SKM-1 (cell line): ENCODE data around the gene TULP4.

ENCODE experiments used
- DNase-seq: peaks from one replicate; lab custom pipeline; 2025; ENCODE audit not compliant: unreplicated experiment; lab: John Stamatoyannopoulos, UW

Gene TULP4, protein sequence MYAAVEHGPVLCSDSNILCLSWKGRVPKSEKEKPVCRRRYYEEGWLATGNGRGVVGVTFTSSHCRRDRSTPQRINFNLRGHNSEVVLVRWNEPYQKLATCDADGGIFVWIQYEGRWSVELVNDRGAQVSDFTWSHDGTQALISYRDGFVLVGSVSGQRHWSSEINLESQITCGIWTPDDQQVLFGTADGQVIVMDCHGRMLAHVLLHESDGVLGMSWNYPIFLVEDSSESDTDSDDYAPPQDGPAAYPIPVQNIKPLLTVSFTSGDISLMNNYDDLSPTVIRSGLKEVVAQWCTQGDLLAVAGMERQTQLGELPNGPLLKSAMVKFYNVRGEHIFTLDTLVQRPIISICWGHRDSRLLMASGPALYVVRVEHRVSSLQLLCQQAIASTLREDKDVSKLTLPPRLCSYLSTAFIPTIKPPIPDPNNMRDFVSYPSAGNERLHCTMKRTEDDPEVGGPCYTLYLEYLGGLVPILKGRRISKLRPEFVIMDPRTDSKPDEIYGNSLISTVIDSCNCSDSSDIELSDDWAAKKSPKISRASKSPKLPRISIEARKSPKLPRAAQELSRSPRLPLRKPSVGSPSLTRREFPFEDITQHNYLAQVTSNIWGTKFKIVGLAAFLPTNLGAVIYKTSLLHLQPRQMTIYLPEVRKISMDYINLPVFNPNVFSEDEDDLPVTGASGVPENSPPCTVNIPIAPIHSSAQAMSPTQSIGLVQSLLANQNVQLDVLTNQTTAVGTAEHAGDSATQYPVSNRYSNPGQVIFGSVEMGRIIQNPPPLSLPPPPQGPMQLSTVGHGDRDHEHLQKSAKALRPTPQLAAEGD (N-terminal part only)

DNA sequence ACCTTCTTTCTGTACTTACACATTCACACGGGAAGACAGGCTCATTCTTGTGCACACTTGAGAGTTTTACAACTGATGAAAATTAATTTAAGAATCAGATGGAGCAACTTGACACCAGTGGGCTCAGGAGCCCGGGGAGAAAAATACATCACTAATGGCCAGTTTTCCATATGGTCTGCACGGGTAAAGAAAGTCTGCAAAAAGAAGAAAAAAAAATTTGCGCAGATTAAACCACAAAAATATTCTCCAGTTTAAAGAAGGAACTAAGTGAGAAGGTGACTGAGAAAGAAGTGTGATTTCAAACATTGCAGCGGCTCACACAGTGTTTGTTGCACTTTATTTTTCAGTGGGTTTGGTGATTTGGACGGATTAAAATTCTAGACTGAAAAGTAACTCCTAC, at the start of gene TULP4:
Gene TULP4, plus strand, starts transcription at position 301 of the 400 bp plus-strand sequence. CDS start 1,552 bp downstream, outside the sequence.
- no peak for DNase-seq

DNA sequence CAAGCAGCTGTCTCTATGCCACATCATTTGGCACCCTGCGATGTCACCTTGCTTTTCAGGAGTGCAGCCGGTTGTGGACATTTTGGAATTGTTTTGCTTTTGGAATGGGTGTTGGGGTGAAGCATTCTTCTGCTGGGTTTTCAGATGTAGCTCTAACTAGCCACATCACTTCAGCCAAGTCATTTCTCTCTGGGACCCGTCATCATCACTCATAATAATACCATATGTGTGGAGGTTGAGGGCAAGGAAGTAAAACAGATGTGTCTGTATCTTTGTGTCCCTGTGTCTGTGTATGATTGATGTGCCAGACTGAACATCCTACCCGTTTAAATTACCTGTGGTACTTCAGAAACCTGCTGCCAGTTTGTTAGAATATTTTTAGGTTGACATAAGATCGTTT, 49.5 kb upstream of the TULP4 start:
- DNase-seq: no peak

DNA sequence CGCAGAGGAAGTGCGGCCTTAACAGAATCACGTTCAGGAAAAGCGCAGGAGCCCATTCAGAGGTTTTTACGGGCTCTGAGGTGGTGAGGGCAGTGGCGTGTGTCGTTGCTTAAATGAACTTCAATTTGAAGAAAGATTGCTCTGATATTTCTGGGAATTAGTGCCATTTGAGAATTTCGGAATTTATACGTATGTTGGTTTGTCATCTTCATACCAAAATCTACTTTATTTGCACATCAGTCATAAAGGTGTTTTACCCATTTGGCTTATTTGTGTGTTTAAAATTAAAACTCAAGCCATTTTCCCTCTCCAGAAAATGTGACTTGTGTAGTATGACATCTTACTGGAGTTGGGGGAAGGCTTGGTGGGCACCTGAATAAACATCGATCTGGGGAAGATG, 48.1 kb upstream of the TULP4 start:
- no peak for DNase-seq

DNA sequence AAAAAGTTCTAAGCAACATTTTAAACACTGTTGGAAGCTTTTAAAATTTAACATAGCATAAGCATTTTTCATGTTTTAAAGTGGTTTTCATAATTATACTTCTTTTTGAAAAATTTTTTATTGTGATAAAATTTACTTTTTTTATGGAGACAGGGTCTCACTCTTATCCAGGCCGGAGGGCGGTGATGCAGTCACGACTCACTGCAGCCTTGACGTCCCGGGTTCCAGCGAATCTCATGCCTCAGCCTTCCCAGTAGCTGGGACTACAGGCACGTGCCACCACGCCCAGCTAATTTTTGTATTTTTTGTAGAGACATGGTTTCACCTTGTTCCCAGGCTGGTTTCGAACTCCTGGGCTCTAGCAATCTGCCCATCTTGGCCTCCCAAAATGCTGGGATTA, 46.1 kb upstream of the TULP4 start:
- DNase-seq: no peak

DNA sequence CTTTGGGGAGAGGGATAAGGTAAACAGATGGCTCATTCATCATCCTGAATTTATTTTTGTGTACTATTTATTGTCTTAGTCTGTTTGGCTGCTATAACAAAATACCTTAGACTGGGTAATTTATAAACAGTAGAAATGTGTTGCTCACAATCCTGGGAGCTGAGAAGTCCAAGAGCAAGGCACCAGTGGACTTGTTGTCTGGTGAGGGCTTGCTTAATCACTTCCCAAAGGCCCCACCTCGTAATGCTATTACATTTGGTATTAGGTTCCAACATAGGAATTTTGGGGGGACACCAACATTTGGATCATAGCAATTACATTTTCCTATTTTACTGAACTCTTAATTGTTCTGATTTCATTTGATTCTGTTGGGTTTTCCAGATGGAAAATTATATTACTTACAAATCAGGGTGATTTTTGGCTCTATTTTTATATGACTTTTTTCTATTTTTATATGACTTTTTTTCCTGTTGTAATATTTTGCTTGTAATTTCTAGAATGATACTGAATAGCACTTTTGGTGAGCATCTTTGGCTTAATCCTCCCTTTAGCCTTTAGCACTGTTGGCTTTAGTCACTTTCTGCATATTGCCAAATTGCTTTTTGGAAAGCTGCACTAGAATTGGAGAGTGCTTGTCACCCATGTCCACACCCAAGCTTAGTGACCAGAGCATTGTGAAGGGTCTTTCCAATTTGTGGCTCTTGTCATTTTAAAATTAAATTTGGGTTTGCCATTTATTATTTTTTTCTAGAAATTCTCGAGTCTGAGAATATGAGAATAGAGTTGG, 43.7 kb upstream of the TULP4 start:
- no peak for DNase-seq

DNA sequence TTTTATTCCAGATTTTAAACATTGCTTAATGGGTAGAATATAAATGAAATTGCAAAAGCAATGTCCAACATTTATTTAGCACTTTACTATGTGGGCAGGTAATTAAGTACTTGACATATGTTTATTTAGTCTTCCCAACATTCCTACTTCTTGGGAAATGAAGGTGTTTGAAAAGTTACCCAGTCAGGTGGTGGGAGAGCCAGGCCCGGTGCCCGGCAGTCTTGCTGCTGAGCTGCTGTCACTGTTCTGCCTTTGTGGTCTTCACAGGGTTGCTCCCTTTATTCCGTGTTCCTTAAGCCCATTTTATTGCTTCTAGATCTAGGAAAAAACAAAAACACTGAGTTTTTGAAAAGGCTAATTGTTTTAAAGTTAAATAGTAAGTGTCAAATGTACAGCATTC, 42.6 kb upstream of the TULP4 start:
- DNase-seq: no peak

DNA sequence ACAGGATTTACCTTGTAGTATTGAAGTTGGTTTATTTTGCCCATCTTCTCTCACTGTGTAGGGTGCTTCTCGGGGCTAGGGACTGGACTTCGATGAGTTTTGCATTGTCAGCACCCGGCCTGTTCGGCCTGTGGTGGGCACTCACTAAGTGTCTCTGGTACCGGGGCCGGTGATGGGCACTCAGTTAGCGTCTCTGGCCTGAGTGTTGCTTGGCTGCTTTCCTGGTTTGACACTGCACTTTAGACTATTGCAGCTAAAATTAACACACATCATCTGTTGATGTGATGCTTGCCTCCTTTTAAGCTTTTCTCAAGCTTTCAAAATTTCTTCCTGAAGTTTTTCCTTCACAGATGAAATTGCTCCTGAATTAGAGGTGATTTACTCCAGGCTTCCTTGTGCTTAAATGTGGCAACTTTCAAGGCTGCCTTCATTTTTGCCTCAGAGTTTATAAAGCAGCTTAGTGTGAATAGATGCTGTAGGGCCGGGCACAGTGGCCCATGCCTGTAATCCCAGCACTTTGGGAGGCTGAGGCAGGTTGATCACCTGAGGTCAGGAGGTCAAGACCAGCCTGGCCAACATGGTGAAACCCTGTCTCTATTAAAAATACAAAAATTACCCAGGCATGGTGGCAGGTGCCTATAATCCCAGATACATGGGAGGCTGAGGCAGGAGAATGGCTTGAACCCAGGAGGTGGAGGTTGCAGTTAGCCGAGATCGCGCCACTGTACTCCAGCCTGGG, 41.7 kb upstream of the TULP4 start:
- DNase-seq: no peak

DNA sequence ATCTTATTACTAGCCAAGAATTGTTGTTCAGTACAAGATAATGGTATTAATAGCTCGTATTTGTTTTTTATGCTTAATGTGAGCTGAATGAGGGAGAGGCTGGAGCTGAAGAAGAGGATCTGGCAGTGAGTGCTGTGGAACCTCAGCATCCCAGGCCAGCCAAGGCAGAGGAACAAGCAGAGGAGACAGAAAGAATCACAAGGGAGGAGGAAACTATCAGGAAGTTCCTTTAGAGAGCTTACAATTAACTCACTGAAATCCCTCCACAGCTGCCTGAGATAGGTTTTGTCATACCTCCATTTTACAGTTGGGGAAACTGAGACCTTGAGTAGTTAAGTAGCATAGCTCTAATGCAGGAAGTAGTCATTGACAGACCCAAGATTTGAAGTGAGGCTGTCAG, 39.9 kb upstream of the TULP4 start:
- no peak for DNase-seq

DNA sequence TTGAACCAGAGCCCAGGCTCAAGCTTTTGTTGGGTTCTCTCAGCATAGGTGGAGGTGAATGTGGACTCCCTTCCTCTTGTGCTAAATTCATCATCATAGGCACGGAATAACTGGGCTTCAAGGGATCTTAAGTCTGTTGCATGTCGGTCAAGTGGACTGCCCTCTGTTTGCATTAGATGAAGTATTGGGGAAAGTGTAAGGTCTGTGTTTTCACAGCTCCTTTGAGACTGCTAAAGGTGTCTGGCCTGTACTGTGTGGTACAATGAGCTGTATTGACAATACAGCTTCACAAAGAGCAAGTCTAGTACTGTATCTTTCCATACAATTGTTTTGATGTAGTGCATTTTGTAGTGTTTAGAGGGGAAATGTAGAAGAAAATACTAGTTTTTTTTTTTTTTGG, 34.3 kb upstream of the TULP4 start:
- no peak for DNase-seq

DNA sequence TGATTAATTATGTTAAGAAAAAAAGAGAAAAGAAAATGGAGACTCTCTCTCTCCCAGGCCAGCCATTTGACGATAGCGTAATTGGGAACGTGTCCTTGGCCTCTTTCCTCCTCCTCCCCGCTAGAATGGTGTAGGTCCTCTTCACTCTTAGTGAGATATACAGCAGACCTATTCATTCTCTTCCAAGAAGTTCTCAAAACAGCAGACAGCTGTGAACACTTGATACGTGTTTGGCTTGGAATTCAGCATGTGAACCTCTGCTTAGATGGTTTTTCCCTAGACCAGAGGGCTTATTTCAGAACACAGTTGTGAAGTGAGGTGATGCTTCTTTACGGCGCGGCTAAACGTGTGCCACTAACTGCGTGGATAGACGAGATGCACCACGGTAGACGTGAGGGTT, 32.6 kb upstream of the TULP4 start:
- no peak for DNase-seq

DNA sequence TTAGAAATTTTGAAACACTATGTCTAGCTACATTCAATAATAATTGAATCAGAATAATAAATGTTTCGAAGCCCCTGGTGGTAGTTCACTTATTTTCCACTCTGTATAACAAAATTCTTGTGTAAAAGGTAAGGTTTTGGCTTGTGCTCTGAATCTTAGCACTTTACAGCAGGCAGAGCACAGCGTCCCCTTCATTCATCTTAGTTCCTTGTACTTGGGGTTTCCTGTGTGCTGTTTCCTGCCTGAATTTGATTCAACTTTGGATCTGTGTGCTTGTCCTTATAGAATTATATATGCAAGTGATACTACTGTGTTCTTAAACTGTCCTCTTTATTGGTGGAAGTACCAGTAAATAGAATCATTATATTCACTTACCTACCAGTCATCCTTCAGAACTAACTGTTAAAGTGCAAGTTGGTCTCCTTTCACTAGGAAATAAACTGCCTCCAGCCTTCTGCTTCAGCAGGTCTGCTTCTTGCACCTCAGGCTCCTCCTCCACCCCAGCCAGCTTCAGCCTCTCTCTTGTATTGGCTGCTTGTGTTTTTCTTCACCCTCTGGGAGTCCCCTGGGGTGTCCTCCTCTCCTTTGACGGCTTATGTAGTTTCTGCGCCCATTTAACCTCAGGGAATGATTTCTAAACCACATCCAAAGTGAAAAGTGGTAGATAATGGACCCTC, 28.8 kb upstream of the TULP4 start:
- no peak for DNase-seq

DNA sequence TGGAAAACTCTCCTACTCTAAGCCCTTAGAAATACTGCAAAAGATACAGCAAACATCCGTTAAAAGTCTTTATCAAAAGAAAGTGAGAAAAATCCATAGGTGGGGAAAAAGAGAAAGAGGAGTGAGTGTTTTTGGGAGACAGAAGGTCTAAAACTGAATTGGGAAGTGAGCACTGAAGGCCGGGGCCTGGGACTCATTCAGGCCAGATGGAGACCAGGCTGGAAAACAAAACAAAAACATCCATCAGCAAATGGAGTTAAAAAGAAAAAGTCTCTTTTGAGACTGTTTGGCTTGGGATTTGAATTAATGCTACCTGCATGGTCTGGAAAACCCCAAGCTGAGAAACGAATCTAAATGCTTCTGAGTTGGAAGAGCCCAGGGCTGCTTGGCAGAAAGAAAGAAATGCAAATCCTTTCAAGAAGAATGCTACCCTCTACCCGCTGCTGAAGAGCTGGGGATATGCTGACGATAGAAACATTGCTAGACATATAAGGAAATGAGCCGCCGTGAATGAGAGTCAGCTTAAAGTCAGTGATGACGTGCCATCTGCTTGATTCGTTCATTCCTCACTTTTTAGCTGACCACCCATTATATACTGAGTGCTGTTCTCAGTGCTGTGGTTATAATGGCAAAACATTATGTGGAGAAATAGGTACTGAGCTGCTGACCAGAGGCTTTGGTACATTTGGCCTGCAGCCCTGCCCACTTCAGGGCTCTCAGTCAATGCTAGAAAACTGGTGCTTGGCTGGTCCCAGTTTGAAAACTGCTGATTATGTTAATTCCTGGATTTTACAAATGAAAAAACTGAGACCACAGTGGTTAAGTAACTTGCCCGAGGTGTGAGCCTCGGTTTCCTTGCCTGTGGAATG, 28.0 kb upstream of the TULP4 start:
- DNase-seq: no peak

DNA sequence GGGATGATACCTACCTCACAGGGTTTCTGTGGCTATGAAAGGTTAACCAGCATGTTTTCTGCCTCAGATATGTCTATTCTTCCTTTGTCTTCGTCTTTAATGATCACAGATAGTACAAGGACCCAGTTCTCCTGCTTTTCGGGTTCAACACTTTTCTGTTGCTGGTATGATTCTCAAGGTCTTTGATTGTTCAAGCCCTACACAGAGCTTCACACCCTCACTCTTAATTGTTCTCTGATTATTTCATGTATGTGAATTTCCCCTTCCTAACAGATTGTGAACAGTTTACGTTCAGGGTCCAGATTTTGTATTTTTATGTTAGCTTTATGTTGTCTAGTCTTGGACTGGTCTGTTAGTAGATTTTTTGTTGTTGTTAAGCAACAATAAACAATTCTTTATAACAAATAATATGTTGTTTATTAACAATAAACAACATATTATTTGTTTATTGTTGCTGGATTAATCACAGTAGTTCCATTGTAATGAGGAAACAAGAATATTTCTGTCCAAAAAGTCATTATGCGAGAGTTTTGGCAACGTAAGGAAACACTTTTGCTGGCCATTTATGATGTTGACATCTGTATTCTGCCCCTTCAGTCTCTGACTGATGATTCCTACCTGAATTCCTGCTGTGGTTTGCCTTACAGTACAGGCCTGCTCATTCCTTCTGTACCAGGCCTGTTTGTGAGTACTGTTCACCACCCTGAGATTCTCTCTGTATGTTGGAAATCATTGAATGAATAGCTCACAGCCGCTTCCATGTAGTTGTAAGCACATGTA, 27.2 kb upstream of the TULP4 start:
- DNase-seq: no peak

DNA sequence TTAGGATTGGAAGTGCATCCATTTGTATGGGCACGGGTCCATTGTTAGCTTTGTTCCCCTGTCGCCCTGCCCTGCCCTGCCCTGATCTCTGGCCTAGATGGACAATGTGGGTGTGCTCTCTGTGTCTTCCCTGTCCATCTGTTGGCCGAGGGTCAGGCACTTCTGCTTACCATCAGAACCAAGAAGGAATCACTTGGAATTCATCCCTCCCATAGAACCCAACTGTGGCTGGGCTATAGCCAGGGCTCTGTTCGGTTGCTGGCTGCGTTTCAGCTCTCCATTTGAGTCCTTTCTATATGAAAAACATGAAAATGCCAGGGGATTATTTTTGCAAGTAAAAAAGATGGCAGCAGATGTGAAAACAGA, 26.6 kb upstream of the TULP4 start:
- DNase-seq: no peak

DNA sequence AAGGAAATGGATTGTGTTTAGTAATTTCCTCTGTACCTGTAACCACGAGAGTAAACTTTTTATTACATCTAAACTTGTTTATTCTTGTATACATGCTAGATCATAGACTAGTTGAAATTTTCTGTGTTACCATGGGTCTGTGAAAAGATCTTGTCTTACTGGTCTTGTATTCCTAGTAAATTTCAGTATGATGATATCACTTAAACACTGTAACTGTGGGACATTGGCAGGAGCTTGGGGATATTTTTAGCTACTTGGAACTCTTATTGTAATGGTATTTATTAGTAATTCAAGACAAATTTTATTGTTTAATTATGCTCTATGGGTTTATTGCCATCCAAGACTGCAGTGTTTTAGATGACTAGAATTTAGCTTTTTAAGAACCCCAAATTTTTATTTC, 25.9 kb upstream of the TULP4 start:
- no peak for DNase-seq

DNA sequence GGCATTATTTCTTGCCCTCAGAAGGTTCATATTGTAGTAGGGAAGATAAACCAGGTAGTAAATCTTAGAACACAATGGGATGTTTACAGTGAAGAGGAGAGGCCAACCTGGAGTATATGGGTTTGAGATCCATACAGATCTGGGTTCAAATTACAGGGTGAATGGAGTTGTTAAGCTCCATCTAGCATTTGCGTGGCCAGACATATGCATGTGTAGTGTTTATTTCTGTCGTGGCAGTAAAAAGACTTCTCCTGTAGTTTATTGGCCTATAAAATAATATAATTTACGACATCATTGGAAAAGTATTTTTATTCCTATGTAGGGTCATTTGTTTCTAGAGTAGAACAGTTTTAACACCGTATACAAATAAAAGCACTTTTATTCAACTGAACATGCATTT, 25.2 kb upstream of the TULP4 start:
- DNase-seq: no peak

DNA sequence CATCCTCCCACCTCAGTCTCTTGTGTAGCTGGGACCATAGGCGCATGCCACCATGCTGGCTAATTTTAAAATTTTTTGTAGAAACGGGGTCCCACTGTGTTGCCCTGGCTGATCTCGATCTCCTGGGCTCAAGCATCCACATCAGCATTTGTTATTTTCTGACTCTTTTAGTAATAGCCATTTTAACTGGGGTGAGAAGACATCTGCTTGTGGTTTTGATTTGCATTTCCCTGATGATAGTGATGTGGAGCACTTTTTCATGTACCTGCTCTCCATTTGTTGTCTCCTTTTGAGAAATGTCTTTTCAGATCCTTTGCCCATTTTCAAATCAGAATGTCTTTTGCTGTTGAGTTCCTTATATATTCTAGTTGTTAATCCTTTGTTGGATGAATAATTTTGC, 22.2 kb upstream of the TULP4 start:
- DNase-seq: no peak

DNA sequence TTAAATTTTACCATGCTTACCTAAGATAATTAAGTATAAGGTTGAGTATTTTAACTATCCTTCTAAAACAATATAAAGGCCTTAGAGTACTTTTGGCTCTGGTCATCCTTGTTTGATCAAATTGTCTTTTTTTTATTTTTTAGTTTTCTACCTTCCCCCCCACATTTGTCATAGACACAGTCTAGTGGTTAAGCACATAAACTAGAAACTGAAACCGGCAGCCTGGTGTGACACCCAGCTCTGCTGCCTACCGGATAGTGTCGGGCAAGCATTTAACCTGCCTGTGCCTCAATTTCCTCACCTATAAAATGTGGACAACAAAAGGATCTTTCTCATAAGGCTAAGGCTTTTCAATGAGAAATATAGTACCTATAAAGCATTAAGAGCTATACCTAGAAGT, 21.6 kb upstream of the TULP4 start:
- no peak for DNase-seq

DNA sequence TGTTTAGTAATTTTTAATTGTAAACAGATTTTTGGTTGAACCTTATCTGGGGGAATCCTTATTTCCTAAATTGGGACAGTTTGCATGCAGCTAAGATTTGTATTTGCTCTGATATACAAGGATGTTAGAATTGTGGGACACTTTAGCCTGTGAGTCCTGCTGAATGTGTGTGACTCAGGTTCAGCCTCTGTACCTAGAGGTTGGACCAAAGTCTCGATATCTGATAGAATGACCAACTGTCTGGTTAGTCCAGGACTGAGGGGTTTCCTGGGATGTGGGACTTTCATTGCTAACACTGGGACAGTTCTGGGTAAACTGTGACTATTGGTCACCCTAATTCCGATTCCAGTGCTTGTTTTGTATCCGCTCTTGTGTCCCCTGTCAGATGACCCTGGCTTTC, 20.2 kb upstream of the TULP4 start:
- DNase-seq: no peak
